DOHH2 (cell line): ENCODE measurements around the gene VAV2.

Experiments used
- H3F3A ChIP-seq: fragments of 200-600 bp; sonication (generic), shearing (Covaris generic); 2 replicates; pipeline ENCODE4 v1.6.0; 2016; ENCODE audit warnings: antibody characterized with exemption, mild to moderate bottlenecking; ENCODE audit not compliant: control insufficient read depth, insufficient read depth
- H3K27ac ChIP-seq: fragments of 200-600 bp; sonication (generic); 2 replicates; pipeline ENCODE4 v1.5.1; 2014; ENCODE audit warnings: low read depth, mild to moderate bottlenecking, low read length, moderate library complexity
- H3K27me3 ChIP-seq: fragments of 200-600 bp; sonication (generic); 2 replicates; pipeline ENCODE4 v1.6.1; 2014; ENCODE audit warnings: mild to moderate bottlenecking, low read length, mixed read lengths; ENCODE audit not compliant: control insufficient read depth
- H3K36me3 ChIP-seq: fragments of 200-600 bp; sonication (generic); 2 replicates; pipeline ENCODE4 v1.6.1; 2014; ENCODE audit warnings: mild to moderate bottlenecking, low read length, moderate library complexity, mixed read lengths; ENCODE audit not compliant: control insufficient read depth
- H3K4me1 ChIP-seq: fragments of 200-600 bp; sonication (generic); 2 replicates; pipeline ENCODE4 v1.6.1; 2014; ENCODE audit warnings: mild to moderate bottlenecking, low read length, mixed read lengths; ENCODE audit not compliant: control insufficient read depth
- H3K4me2 ChIP-seq: fragments of 200-600 bp; sonication (generic); 2 replicates; pipeline ENCODE4 v1.6.0; 2014; ENCODE audit warnings: mild to moderate bottlenecking, low read length, moderate library complexity
- H3K4me3 ChIP-seq: fragments of 200-600 bp; sonication (generic); 2 replicates; pipeline ENCODE4 v1.5.1; 2014; ENCODE audit warnings: mild to moderate bottlenecking, low read length, mixed read lengths
- H3K79me2 ChIP-seq: fragments of 200-600 bp; sonication (generic); 2 replicates; pipeline ENCODE4 v1.6.1; 2014; ENCODE audit warnings: mild to moderate bottlenecking, low read length, mixed read lengths; ENCODE audit not compliant: control insufficient read depth
- H3K9me2 ChIP-seq: fragments of 200-600 bp; sonication (generic); replicated peaks from 2 replicates; pipeline ENCODE4 v1.6.1; 2014; ENCODE audit warnings: mild to moderate bottlenecking, low read length, mixed read lengths; ENCODE audit not compliant: control insufficient read depth
- H3K9me3 ChIP-seq: fragments of 200-600 bp; sonication (generic); 2 replicates; pipeline ENCODE4 v1.6.1; 2014; ENCODE audit warnings: antibody characterized with exemption, low read length, mixed read lengths; ENCODE audit not compliant: control insufficient read depth, insufficient read depth
- H4K20me1 ChIP-seq: fragments of 200-600 bp; sonication (generic); 2 replicates; pipeline ENCODE4 v1.6.0; 2014; ENCODE audit warnings: low read depth, mild to moderate bottlenecking, antibody characterized with exemption, low read length, moderate library complexity; ENCODE audit not compliant: control insufficient read depth, insufficient read depth
- CTCF ChIP-seq: fragments of 200-600 bp; sonication (generic); IDR thresholded peaks from one replicate; pipeline ENCODE4 v1.5.1; 2014; ENCODE audit warnings: antibody characterized with exemption, mild to moderate bottlenecking, low read depth, low read length; ENCODE audit not compliant: poor library complexity, severe bottlenecking
- EZH2phosphoT487 ChIP-seq: fragments of 200-600 bp; sonication (generic); IDR thresholded peaks from 2 replicates; pipeline ENCODE4 v1.6.1; 2017; ENCODE audit warnings: borderline replicate concordance, mild to moderate bottlenecking, antibody characterized with exemption, low read length, moderate library complexity, mixed read lengths

The VAV2 gene

GRCh38 chr9:133886563-133887501 lies 105.3 kb downstream of the VAV2 start:
- Histone ChIP-seq H3K9me3 (no peaks in the 10 kb centered on the region), H3K27ac (no peak overlapping the region), H3K4me2 (no peak overlapping the region), H3K4me3 (no peak overlapping the region), H3K4me1 (no peaks in the 10 kb centered on the region), H4K20me1 (no peaks in the 10 kb centered on the region; the same call in 1 of the 2 replicates), H3K27me3 (no peaks in the 10 kb centered on the region), H3F3A (no peaks in the 10 kb centered on the region), H3K36me3 (no peaks in the 10 kb centered on the region), H3K79me2 (peaks cover 14% of the 10 kb centered on the region), H3K9me2 (no peaks in the 10 kb centered on the region)
- TF ChIP-seq EZH2phosphoT487 (no peak), CTCF (no peak)

DNA sequence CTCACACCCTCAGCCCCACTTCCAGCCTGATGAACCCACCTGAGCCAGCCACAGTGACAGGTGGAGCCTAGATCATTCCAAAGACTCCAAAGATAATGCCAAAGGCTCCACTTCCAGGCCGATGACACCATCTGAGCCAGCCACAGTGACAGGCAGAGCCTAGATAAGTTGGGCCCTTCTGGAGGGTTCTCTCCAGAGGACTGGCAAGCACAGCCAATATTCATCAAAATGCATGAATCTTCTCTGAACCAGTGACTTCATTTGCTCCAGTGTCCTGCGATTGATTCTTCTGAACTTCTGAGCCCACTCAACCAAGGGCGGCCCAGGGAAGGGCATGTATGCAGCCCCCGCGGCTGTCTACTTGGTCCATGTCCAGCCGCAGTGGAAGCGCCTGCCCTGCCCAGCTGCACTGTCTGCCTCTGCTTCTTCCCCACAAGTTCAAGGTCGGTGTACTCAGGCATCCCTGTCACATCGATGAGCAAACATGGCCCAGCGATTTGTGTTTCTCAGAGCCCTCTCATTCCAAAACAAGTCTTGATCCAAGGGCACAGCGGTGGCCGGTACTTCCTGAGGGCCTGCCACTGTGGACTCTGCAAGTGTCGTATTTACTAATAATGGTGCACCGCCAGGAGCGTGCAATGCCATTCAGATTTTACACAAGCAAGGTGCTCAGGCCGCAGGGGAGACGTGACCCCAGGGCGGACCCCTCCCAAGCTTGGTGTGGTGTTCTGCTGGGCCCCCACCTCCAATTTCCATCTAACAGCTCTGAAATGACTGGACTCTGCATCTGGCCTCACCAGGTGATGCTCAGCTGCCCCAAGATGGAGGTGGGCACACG lies 107.0 kb downstream of the VAV2 start:
- Histone ChIP-seq H3K27ac (no peak overlapping the region), H3K36me3 (no peaks in the 10 kb centered on the region)
- TF ChIP-seq EZH2phosphoT487 (no peak), CTCF (no peak)

DNA sequence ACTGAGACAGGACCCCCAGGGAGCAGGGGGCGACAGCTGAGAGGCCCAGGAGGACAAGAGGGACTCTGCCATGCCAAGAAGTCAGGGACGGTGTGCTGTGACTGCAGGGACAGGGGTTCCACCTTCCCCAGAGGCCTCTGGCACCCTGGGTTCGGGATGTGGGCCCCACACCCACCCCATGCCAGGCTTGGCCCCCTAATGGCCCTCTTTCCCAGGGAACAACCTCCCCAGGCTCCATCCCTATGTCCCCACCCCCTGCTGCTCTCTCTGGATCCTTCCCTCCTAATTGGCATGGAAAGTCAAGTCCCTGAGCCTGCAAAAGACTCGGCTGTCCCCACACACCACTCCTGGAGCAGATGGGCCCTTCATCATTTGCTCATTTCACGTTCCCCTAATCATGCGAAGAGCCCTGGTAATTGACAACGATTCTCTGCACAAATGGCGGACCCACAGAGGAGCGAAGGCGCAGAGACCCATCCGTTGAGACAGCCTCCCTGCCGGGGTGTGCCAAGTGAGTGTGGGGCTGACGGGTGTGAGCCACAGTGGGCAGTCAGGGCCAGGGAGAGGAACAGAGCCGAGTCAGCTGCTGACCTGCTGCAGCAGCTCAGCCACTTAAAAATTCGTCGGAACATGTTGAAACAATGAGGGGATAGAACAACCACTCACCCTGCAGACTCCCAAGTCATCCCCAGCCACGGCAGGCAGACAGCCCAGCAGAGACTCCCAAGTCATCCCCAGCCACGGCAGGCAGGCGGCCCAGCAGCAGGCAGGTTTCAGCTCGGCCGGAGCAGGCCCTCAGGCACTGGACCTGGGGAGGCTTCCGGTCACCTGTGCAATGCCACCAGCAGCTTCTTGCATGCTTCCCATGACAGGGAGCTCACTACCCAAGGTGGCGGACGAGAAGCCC lies 109.0 kb downstream of the VAV2 start:
- no peak overlapping the region for H3K27ac ChIP-seq
- no peaks in the 10 kb centered on the region for H3K9me3 ChIP-seq
- H4K20me1 ChIP-seq: peaks cover 9% of the 10 kb centered on the region
- no peaks in the 10 kb centered on the region for H3K36me3 ChIP-seq
- no peaks in the 10 kb centered on the region for H3K9me2 ChIP-seq
- no peaks in the 10 kb centered on the region for H3F3A ChIP-seq
- H3K4me1 ChIP-seq: no peaks in the 10 kb centered on the region
- H3K4me2 ChIP-seq: no peak overlapping the region
- no peak overlapping the region for H3K4me3 ChIP-seq
- H3K79me2 ChIP-seq: peaks cover 14% of the 10 kb centered on the region
- TF ChIP-seq CTCF (no peak), EZH2phosphoT487 (no peak)
- H3K27me3 ChIP-seq: no peaks in the 10 kb centered on the region

More for the DNA sequence above, 107.0 kb downstream of the VAV2 start:
- Histone ChIP-seq H3K27me3 (no peaks in the 10 kb centered on the region), H3K4me2 (no peak overlapping the region), H3K4me3 (no peak overlapping the region), H4K20me1 (no peaks in the 10 kb centered on the region; the same call in 1 of the 2 replicates), H3K9me2 (no peaks in the 10 kb centered on the region), H3K79me2 (peaks cover 14% of the 10 kb centered on the region), H3K4me1 (no peaks in the 10 kb centered on the region), H3K9me3 (no peaks in the 10 kb centered on the region), H3F3A (no peaks in the 10 kb centered on the region)
